Vagina (tissue), 2 donors: ENCODE data around the gene NRL. TPM values are rescaled to one million over a fixed set of nuclear protein-coding genes. Genes with fewer than 3 reads are reported as not detected.
"Not testable (repeated sequence)": the region's sequence is repeated elsewhere in the genome, so short reads cannot be mapped to it uniquely, and the experiment has no call there.

Experiments
- DNase-seq, 2 donors: peaks; one replicate each; pipeline ENCODE4 v3.0.0-alpha.2; 2017; ENCODE audit errors: extremely low spot score in 2 of 2
- H3K27ac ChIP-seq: fragments of 200-600 bp; sonication (generic); one replicate; pipeline ENCODE4 v1.5.1; 2019
- H3K27me3 ChIP-seq: fragments of 200-600 bp; sonication (generic); one replicate; pipeline ENCODE4 v1.5.1; 2019
- H3K36me3 ChIP-seq, 2 donors: fragments of 200-600 bp; sonication (generic); one replicate each; pipeline ENCODE4 v1.5.1; 2017 to 2019
- H3K4me1 ChIP-seq: fragments of 200-600 bp; sonication (generic); one replicate; pipeline ENCODE4 v1.5.1; 2019
- H3K4me3 ChIP-seq, 2 donors: fragments of 200-600 bp; sonication (generic); 1 replicate in 1 of 2; 2 replicates in 1 of 2; pipeline ENCODE4 v1.5.1; 2016 to 2019
- H3K9me3 ChIP-seq: fragments of 200-600 bp; sonication (generic); one replicate; pipeline ENCODE4 v1.5.1; 2019
- POLR2A ChIP-seq, 2 donors: fragments of 450-650 bp; IDR thresholded peaks; one replicate each; pipeline ENCODE4 v1.6.1; 2017; ENCODE audit warnings: antibody characterized with exemption in 2 of 2, mild to moderate bottlenecking in 2 of 2, moderate library complexity in 2 of 2
- POLR2AphosphoS5 ChIP-seq, 2 donors: sonication (generic); formaldehyde crosslinking; IDR thresholded peaks; one replicate each; pipeline ENCODE4 v1.9.0; 2017; ENCODE audit warnings: antibody characterized with exemption in 2 of 2, mild to moderate bottlenecking in 2 of 2, low read depth in 1 of 2; ENCODE audit not compliant: insufficient read depth in 1 of 2
- intact Hi-C: fragments of 100-400 bp; cut with DNase I; formaldehyde crosslinking; loops from one replicate; pipeline ENCODE4 v1.15.1; 2023
- total RNA-seq: library from RNA; depleted of rRNA; stranded (reverse); fragments of >200 nt; gene quantifications from one replicate; pipeline ENCODE4 v1.2.3, GENCODE V29; 2016
- TF ChIP-seq, protein P1 (sequence below), 3 experiments: fragments of 450-650 bp in 2 of 3; fragments of 200-600 bp in 1 of 3; sonication (generic) in 1 of 3; IDR thresholded peaks; one replicate each; pipeline ENCODE4 v1.5.1; 2017 to 2019; ENCODE audit warnings: antibody characterized with exemption in 3 of 3, mild to moderate bottlenecking in 2 of 3, moderate library complexity in 2 of 3

The NRL gene
- total RNA-seq, 1 donor from 2014 or later, result 1.2 TPM

DNA sequence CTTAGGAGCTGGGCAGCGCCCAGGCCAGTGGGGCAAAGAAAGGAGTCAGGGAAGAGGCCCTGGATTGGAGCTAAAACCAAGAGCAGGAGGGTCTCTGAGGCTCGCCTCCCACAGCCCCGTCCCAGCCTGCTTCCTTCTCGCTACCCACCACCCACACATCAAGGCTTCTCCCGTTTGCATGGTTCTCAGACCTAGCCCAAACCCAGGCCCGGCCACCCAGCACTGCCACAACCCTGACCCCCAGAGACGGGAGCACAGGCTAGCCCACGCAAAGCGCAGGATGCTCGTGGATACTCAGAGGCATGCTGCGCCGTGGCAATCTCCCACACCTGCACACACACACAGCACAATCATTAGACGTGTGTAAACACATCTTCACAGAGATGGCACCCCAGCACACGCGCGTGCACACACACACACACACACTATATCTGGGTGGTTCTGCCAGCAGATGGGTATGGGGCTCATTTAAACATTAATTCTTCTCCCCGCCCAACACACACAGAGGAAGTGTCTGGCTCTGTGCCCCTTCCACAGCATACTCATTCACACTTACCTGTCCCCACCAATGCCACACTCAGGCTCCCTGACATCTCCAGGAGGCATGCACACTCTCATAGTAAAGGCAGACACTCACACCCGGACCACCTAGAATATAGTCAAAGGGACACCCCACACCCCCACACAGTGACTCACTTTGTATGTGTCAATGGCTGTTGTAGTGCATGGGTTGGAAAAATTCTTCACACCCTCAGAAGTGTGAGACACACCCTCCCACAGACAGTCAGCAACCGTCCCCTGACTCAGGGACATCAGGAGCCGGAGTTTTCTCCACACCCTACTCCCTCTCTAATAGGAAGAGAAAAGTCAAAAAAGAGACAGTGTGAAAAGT is 61.8 kb downstream of the NRL start:
- no peak for DNase-seq
- intact Hi-C loops, result no loop called here
- no peak for TF ChIP-seq POLR2A (IDR thresholded peaks at IDR 0.05)
- TF ChIP-seq, protein P1, sequence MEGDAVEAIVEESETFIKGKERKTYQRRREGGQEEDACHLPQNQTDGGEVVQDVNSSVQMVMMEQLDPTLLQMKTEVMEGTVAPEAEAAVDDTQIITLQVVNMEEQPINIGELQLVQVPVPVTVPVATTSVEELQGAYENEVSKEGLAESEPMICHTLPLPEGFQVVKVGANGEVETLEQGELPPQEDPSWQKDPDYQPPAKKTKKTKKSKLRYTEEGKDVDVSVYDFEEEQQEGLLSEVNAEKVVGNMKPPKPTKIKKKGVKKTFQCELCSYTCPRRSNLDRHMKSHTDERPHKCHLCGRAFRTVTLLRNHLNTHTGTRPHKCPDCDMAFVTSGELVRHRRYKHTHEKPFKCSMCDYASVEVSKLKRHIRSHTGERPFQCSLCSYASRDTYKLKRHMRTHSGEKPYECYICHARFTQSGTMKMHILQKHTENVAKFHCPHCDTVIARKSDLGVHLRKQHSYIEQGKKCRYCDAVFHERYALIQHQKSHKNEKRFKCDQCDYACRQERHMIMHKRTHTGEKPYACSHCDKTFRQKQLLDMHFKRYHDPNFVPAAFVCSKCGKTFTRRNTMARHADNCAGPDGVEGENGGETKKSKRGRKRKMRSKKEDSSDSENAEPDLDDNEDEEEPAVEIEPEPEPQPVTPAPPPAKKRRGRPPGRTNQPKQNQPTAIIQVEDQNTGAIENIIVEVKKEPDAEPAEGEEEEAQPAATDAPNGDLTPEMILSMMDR (IDR thresholded peaks at IDR 0.05), result no peak
- no peak for TF ChIP-seq POLR2AphosphoS5 (IDR thresholded peaks at IDR 0.05; ENCODE audit: insufficient read depth in 1 of 2, low read depth in 1 of 2)
- Histone ChIP-seq H3K27ac (no peak overlapping the region), H3K27me3 (no peaks in the 10 kb centered on the region), H3K4me1 (peaks cover 18% of the 10 kb centered on the region), H3K4me3 (peak overlapping the region; percentile 58 to 61), H3K9me3 (no peaks in the 10 kb centered on the region), H3K36me3 (no peaks in the 10 kb centered on the region)

DNA sequence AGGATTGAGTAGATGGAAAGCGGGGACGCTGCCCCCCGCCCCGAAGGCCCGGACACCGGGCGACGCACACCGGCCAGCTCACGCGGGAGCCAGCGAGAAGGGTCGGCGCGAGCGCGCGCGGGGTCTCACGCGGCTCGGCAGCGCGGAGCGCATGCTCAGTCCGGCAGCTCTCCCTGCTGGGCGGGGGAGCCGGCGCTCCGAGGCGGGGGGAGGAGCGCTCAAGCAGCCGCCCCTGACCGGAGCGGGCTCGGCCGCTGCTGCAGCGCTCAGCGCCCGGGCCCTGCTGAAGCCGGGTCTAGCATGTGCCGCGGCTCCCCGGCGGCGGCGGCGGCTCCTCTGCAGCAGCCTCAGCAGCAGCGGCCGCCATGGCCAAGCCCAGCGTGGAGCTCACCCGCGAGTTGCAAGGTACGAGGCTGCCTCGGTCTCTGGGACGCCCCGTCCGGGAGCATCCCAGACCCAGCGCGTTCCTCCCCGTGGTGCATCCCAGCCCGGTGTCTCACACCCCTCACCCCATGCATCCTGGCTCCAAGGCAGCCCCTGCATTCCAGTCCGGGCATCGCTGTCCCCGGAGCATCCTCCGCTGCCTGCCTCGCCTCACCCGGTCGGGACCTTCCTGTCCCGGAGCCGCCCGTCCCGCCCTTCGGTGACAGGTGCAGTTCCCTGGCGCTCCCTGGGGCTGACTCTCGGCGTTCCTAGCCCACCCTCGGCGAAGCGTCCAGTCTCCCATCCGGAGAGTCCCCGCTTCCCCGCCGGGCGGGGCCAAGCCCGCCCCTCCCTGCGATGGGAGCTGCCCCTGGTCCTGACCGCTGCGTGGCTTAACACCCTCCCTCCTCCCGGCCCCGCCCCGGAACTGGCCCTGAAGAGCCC is 62.7 kb downstream of the NRL start, which contains the start of gene CARMIL3:
Gene CARMIL3 (plus strand): TSS at position 221 of the 867 bp plus-strand sequence. CDS start 145 bp downstream, at position 366.
- Histone ChIP-seq H3K27ac (peak within 1 kb of the TSS; percentile 76), H3K27me3 (no peaks in the 10 kb centered on the region), H3K4me3 (peak within 1 kb of the TSS; percentile 58 to 61), H3K4me1 (peaks cover 18% of the 10 kb centered on the region), H3K9me3 (no peaks in the 10 kb centered on the region), H3K36me3 (no peaks in the 10 kb centered on the region)
- no peak for TF ChIP-seq POLR2A (IDR thresholded peaks at IDR 0.05)
- TF ChIP-seq POLR2AphosphoS5 (IDR thresholded peaks at IDR 0.05; ENCODE audit: insufficient read depth in 1 of 2, low read depth in 1 of 2), result no peak
- TF ChIP-seq, protein P1 (IDR thresholded peaks at IDR 0.05), result no peak
- no peak for DNase-seq
- intact Hi-C loops, result no loop called here

DNA sequence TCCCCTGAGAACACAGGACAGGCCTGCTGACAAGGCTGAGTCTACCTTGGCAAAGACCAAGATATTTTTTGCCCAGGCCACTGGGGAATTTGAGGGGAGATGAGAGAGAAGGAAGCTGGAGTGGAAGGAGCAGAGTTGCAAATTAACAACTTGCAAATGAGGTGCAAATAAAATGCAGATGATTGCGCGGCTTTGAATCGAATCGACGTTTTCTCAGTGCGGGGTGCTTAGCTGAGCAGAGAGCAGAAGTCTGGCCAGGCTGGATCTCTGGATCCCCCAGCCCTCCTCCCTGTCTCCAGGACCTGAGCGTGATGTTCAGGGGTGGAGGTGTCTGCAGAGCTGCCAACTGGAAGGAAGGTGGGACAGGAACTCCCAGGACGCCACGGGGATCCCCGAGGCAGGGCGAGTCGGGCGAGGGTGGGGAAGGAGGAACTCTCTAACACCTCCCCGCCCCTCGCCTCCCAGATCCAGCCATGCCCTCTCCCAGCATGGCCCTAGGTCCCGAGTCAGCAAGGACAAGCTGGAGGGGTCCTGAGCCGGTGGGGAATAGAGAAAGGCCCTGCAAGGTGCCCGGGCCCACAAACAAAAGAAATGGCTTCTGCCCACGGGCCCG is 63.5 kb downstream of the NRL start:
- no peak for TF ChIP-seq POLR2A (IDR thresholded peaks at IDR 0.05)
- no peak for TF ChIP-seq POLR2AphosphoS5 (IDR thresholded peaks at IDR 0.05; ENCODE audit: insufficient read depth in 1 of 2, low read depth in 1 of 2)
- TF ChIP-seq, protein P1 (IDR thresholded peaks at IDR 0.05), result no peak

DNA sequence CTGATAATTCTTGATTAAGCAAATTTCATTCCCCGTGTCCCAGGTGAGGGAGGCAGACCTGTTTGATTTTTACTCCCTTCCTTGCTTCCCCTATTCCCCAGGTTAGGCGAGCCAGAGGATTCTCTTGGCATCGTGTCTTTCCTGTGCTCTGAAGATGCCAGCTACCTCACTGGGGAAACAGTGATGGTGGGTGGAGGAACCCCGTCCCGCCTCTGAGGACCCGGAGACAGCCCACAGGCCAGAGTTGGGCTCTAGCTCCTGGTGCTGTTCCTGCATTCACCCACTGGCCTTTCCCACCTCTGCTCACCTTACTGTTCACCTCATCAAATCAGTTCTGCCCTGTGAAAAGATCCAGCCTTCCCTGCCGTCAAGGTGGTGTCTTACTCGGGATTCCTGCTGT is 64.0 kb downstream of the NRL start:
- H3K9me3 ChIP-seq, H3K27ac ChIP-seq, DNase-seq, intact Hi-C loops, H3K36me3 ChIP-seq, H3K4me3 ChIP-seq, H3K27me3 ChIP-seq: not testable (repeated sequence)
- peaks cover 18% of the 10 kb centered on the region for H3K4me1 ChIP-seq

More for the DNA sequence above, 63.5 kb downstream of the NRL start:
- H3K27ac ChIP-seq, result peak overlapping the region; percentile 76
- intact Hi-C loops, result no loop called here
- no peaks in the 10 kb centered on the region for H3K9me3 ChIP-seq
- H3K4me3 ChIP-seq, result peak overlapping the region; percentile 58 to 61
- H3K27me3 ChIP-seq, result no peaks in the 10 kb centered on the region
- peaks cover 18% of the 10 kb centered on the region for H3K4me1 ChIP-seq
- DNase-seq, result no peak
- no peaks in the 10 kb centered on the region for H3K36me3 ChIP-seq

GRCh38 chr14:24049002-24049401 is 65.7 kb downstream of the NRL start:
- DNase-seq, H3K4me3 ChIP-seq, H3K36me3 ChIP-seq, H3K9me3 ChIP-seq, intact Hi-C loops, H3K27me3 ChIP-seq, H3K27ac ChIP-seq: not testable (repeated sequence)
- H3K4me1 ChIP-seq, result peaks cover 18% of the 10 kb centered on the region
